Measurements from ENCODE around the gene SIGLEC5.
"Not testable (repeated sequence)": the region's sequence is repeated elsewhere in the genome, so short reads cannot be mapped to it uniquely, and the experiment has no call there.

SIGLEC5 gene

GRCh38 chr19:51630315-51630714, at the start of gene SIGLEC5:
TSS of gene SIGLEC5 (minus strand) at chr19:51630401. CDS start at chr19:51630335, 66 bp downstream.
- not testable (repeated sequence) for H3K27ac ChIP-seq (ENCODE audit: low read depth, low read length); H3K27me3 ChIP-seq (ENCODE audit: control insufficient read depth in 1 of 2, insufficient read depth in 2 of 2, low read length in 2 of 2); H3K9ac ChIP-seq (ENCODE audit: low read depth in 1 of 2, low read length in 2 of 2); H3K4me1 ChIP-seq (ENCODE audit: control insufficient read depth in 1 of 2, insufficient read depth in 2 of 2, low read length in 2 of 2); H3K36me3 ChIP-seq (ENCODE audit: control insufficient read depth in 1 of 2, insufficient read depth in 2 of 2, low read length in 2 of 2); H3K4me3 ChIP-seq (ENCODE audit: low read depth in 1 of 2, low read length in 2 of 2); H3K9me3 ChIP-seq (ENCODE audit: control insufficient read depth in 1 of 2, low read length in 2 of 2)

- H3K27me3 ChIP-seq (ENCODE audit: control insufficient read depth in 1 of 2, insufficient read depth in 2 of 2, low read length in 2 of 2): no peaks in the 10 kb centered on the region
- H3K9me3 ChIP-seq (ENCODE audit: control insufficient read depth in 1 of 2, low read length in 2 of 2): no peaks in the 10 kb centered on the region
- H3K4me3 ChIP-seq (ENCODE audit: low read depth in 1 of 2, low read length in 2 of 2): no peak overlapping the region
These were observed 46.4 kb upstream of the SIGLEC5 start for GRCh38 chr19:51676566-51677083.

GRCh38 chr19:51675911-51676565, 45.8 kb upstream of the SIGLEC5 start:
- not testable (repeated sequence) for H3K27ac ChIP-seq (ENCODE audit: low read depth, low read length); H3K36me3 ChIP-seq (ENCODE audit: control insufficient read depth in 1 of 2, insufficient read depth in 2 of 2, low read length in 2 of 2); H3K4me1 ChIP-seq (ENCODE audit: control insufficient read depth in 1 of 2, insufficient read depth in 2 of 2, low read length in 2 of 2); H3K9me3 ChIP-seq (ENCODE audit: control insufficient read depth in 1 of 2, low read length in 2 of 2); H3K4me3 ChIP-seq (ENCODE audit: low read depth in 1 of 2, low read length in 2 of 2); H3K9ac ChIP-seq (ENCODE audit: low read depth in 1 of 2, low read length in 2 of 2); H3K27me3 ChIP-seq (ENCODE audit: control insufficient read depth in 1 of 2, insufficient read depth in 2 of 2, low read length in 2 of 2)

More at GRCh38 chr19:51676566-51677083, 46.4 kb upstream of the SIGLEC5 start:
- no peaks in the 10 kb centered on the region for H3K36me3 ChIP-seq (ENCODE audit: control insufficient read depth in 1 of 2, insufficient read depth in 2 of 2, low read length in 2 of 2)
- no peak overlapping the region for H3K27ac ChIP-seq (ENCODE audit: low read depth, low read length)
- no peaks in the 10 kb centered on the region for H3K4me1 ChIP-seq (ENCODE audit: control insufficient read depth in 1 of 2, insufficient read depth in 2 of 2, low read length in 2 of 2)
- no peak overlapping the region for H3K9ac ChIP-seq (ENCODE audit: low read depth in 1 of 2, low read length in 2 of 2)

- Histone ChIP-seq H3K9ac (ENCODE audit: low read depth in 1 of 2, low read length in 2 of 2) (no peak overlapping the region), H3K9me3 (ENCODE audit: control insufficient read depth in 1 of 2, low read length in 2 of 2) (no peaks in the 10 kb centered on the region), H3K4me3 (ENCODE audit: low read depth in 1 of 2, low read length in 2 of 2) (no peak overlapping the region), H3K27me3 (ENCODE audit: control insufficient read depth in 1 of 2, insufficient read depth in 2 of 2, low read length in 2 of 2) (peaks cover 0 to 2% of the 10 kb centered on the region in 2 donors), H3K36me3 (ENCODE audit: control insufficient read depth in 1 of 2, insufficient read depth in 2 of 2, low read length in 2 of 2) (no peaks in the 10 kb centered on the region), H3K4me1 (ENCODE audit: control insufficient read depth in 1 of 2, insufficient read depth in 2 of 2, low read length in 2 of 2) (no peaks in the 10 kb centered on the region), H3K27ac (ENCODE audit: low read depth, low read length) (no peak overlapping the region)
These were observed 38.0 kb upstream of the SIGLEC5 start for GRCh38 chr19:51668216-51668615.

GRCh38 chr19:51664997-51665396, 34.8 kb upstream of the SIGLEC5 start:
- no peak overlapping the region for H3K27ac ChIP-seq (ENCODE audit: low read depth, low read length)
- H3K9me3 ChIP-seq (ENCODE audit: control insufficient read depth in 1 of 2, low read length in 2 of 2): no peaks in the 10 kb centered on the region
- no peak overlapping the region for H3K4me3 ChIP-seq (ENCODE audit: low read depth in 1 of 2, low read length in 2 of 2)
- H3K36me3 ChIP-seq (ENCODE audit: control insufficient read depth in 1 of 2, insufficient read depth in 2 of 2, low read length in 2 of 2): no peaks in the 10 kb centered on the region
- H3K4me1 ChIP-seq (ENCODE audit: control insufficient read depth in 1 of 2, insufficient read depth in 2 of 2, low read length in 2 of 2): no peaks in the 10 kb centered on the region
- H3K27me3 ChIP-seq (ENCODE audit: control insufficient read depth in 1 of 2, insufficient read depth in 2 of 2, low read length in 2 of 2): peaks cover 0 to 2% of the 10 kb centered on the region in 2 donors
- no peak overlapping the region for H3K9ac ChIP-seq (ENCODE audit: low read depth in 1 of 2, low read length in 2 of 2)

- no peaks in the 10 kb centered on the region for H3K9me3 ChIP-seq (ENCODE audit: control insufficient read depth in 1 of 2, low read length in 2 of 2)
- no peak overlapping the region for H3K4me3 ChIP-seq (ENCODE audit: low read depth in 1 of 2, low read length in 2 of 2)
- no peaks in the 10 kb centered on the region for H3K36me3 ChIP-seq (ENCODE audit: control insufficient read depth in 1 of 2, insufficient read depth in 2 of 2, low read length in 2 of 2)
- peaks cover 0 to 2% of the 10 kb centered on the region in 2 donors for H3K27me3 ChIP-seq (ENCODE audit: control insufficient read depth in 1 of 2, insufficient read depth in 2 of 2, low read length in 2 of 2)
- no peak overlapping the region for H3K9ac ChIP-seq (ENCODE audit: low read depth in 1 of 2, low read length in 2 of 2)
- H3K4me1 ChIP-seq (ENCODE audit: control insufficient read depth in 1 of 2, insufficient read depth in 2 of 2, low read length in 2 of 2): no peaks in the 10 kb centered on the region
- no peak overlapping the region for H3K27ac ChIP-seq (ENCODE audit: low read depth, low read length)
These were observed 33.9 kb upstream of the SIGLEC5 start for GRCh38 chr19:51664131-51664530.

- Histone ChIP-seq H3K9ac (ENCODE audit: low read depth in 1 of 2, low read length in 2 of 2) (no peak overlapping the region), H3K36me3 (ENCODE audit: control insufficient read depth in 1 of 2, insufficient read depth in 2 of 2, low read length in 2 of 2) (no peaks in the 10 kb centered on the region), H3K27ac (ENCODE audit: low read depth, low read length) (no peak overlapping the region), H3K4me1 (ENCODE audit: control insufficient read depth in 1 of 2, insufficient read depth in 2 of 2, low read length in 2 of 2) (no peaks in the 10 kb centered on the region), H3K4me3 (ENCODE audit: low read depth in 1 of 2, low read length in 2 of 2) (no peak overlapping the region), H3K9me3 (ENCODE audit: control insufficient read depth in 1 of 2, low read length in 2 of 2) (no peaks in the 10 kb centered on the region), H3K27me3 (ENCODE audit: control insufficient read depth in 1 of 2, insufficient read depth in 2 of 2, low read length in 2 of 2) (peaks cover 0 to 2% of the 10 kb centered on the region in 2 donors)
These were observed 33.4 kb upstream of the SIGLEC5 start for GRCh38 chr19:51663650-51664049.

GRCh38 chr19:51660975-51661600, 30.9 kb upstream of the SIGLEC5 start:
- H3K9me3 ChIP-seq (ENCODE audit: control insufficient read depth in 1 of 2, low read length in 2 of 2): no peaks in the 10 kb centered on the region
- no peaks in the 10 kb centered on the region for H3K36me3 ChIP-seq (ENCODE audit: control insufficient read depth in 1 of 2, insufficient read depth in 2 of 2, low read length in 2 of 2)
- no peaks in the 10 kb centered on the region for H3K4me1 ChIP-seq (ENCODE audit: control insufficient read depth in 1 of 2, insufficient read depth in 2 of 2, low read length in 2 of 2)
- H3K4me3 ChIP-seq (ENCODE audit: low read depth in 1 of 2, low read length in 2 of 2): no peak overlapping the region
- H3K9ac ChIP-seq (ENCODE audit: low read depth in 1 of 2, low read length in 2 of 2): no peak overlapping the region
- H3K27ac ChIP-seq (ENCODE audit: low read depth, low read length): no peak overlapping the region
- H3K27me3 ChIP-seq (ENCODE audit: control insufficient read depth in 1 of 2, insufficient read depth in 2 of 2, low read length in 2 of 2): peaks cover 0 to 2% of the 10 kb centered on the region in 2 donors

GRCh38 chr19:51654783-51655182, 24.6 kb upstream of the SIGLEC5 start:
- Histone ChIP-seq H3K36me3 (ENCODE audit: control insufficient read depth in 1 of 2, insufficient read depth in 2 of 2, low read length in 2 of 2) (no peaks in the 10 kb centered on the region), H3K9ac (ENCODE audit: low read depth in 1 of 2, low read length in 2 of 2) (no peak overlapping the region), H3K9me3 (ENCODE audit: control insufficient read depth in 1 of 2, low read length in 2 of 2) (no peaks in the 10 kb centered on the region), H3K4me1 (ENCODE audit: control insufficient read depth in 1 of 2, insufficient read depth in 2 of 2, low read length in 2 of 2) (no peaks in the 10 kb centered on the region), H3K27me3 (ENCODE audit: control insufficient read depth in 1 of 2, insufficient read depth in 2 of 2, low read length in 2 of 2) (no peaks in the 10 kb centered on the region), H3K27ac (ENCODE audit: low read depth, low read length) (no peak overlapping the region), H3K4me3 (ENCODE audit: low read depth in 1 of 2, low read length in 2 of 2) (no peak overlapping the region)

GRCh38 chr19:51653162-51653561, 23.0 kb upstream of the SIGLEC5 start:
- H3K4me3 ChIP-seq (ENCODE audit: low read depth in 1 of 2, low read length in 2 of 2): no peak overlapping the region
- no peak overlapping the region for H3K9ac ChIP-seq (ENCODE audit: low read depth in 1 of 2, low read length in 2 of 2)
- no peaks in the 10 kb centered on the region for H3K4me1 ChIP-seq (ENCODE audit: control insufficient read depth in 1 of 2, insufficient read depth in 2 of 2, low read length in 2 of 2)
- no peaks in the 10 kb centered on the region for H3K36me3 ChIP-seq (ENCODE audit: control insufficient read depth in 1 of 2, insufficient read depth in 2 of 2, low read length in 2 of 2)
- H3K9me3 ChIP-seq (ENCODE audit: control insufficient read depth in 1 of 2, low read length in 2 of 2): no peaks in the 10 kb centered on the region
- no peak overlapping the region for H3K27ac ChIP-seq (ENCODE audit: low read depth, low read length)
- H3K27me3 ChIP-seq (ENCODE audit: control insufficient read depth in 1 of 2, insufficient read depth in 2 of 2, low read length in 2 of 2): no peaks in the 10 kb centered on the region
